ENCODE results near the gene PARP15.

PARP15 gene

DNA sequence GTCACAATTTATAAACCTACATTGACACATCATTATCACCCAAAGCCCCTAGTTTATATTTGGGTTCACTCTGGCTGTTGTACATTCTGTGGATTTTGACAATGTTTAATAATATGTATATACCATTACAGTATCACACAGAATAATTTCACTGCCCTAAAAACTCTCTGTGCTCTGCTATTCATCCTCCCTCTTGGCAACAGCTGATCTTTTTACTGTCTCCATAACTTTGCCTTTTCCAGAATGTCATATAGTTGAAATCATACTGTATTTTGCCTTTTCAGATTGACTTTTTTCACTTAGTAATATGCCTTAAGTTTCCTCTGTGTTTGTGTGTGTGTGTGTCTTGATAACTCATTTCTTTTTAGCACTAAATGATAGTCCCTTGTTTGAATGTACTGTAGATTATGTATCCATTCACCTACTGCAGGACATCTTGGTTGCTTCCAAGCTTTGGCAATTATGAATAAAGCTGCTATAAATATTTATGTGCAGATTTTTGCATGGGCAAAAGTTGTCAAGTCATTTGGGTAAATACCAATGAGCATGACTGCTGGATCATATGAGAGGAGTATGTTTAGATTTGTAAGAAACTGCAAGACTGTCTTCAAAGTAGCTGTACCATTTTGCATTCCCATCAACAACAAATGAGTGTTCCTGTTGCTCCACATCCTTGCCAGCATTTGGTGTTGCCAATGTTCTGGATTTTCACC is 9.5 kb downstream of the PARP15 start:
- H3K27me3 ChIP-seq (ENCODE audit: insufficient read depth, low read length) = no peaks in the 10 kb centered on the region
- no peak overlapping the region for H2AK5ac ChIP-seq (ENCODE audit: low read length)
- H2BK120ac ChIP-seq (ENCODE audit: insufficient read depth, low read length, poor library complexity) = no peak overlapping the region
- H3K27ac ChIP-seq (ENCODE audit: low read depth, low read length) = no peak overlapping the region
- no peaks in the 10 kb centered on the region for H3K36me3 ChIP-seq (ENCODE audit: control insufficient read depth in 1 of 2, insufficient read depth in 2 of 2, low read length in 2 of 2)
- H4K8ac ChIP-seq (ENCODE audit: low read depth, low read length) = no peak overlapping the region
- H3K4me2 ChIP-seq (ENCODE audit: low read length) = no peak overlapping the region
- DNase-seq = no peak
- H3K4ac ChIP-seq (ENCODE audit: low read depth, low read length) = no peak overlapping the region
- no peak overlapping the region for H3K4me3 ChIP-seq (ENCODE audit: low read depth, low read length)
- H4K91ac ChIP-seq (ENCODE audit: low read depth, low read length) = no peak overlapping the region
- H3K4me1 ChIP-seq (ENCODE audit: control insufficient read depth in 1 of 2, insufficient read depth in 2 of 2, low read length in 2 of 2) = no peaks in the 10 kb centered on the region
- H2AFZ ChIP-seq (ENCODE audit: insufficient read depth, low read length, poor library complexity) = no peak overlapping the region
- H3K79me1 ChIP-seq (ENCODE audit: low read length) = no peaks in the 10 kb centered on the region
- H3K23ac ChIP-seq (ENCODE audit: low read length) = no peak overlapping the region
- H3K14ac ChIP-seq (ENCODE audit: low read length) = no peak overlapping the region
- peaks cover 3% of the 10 kb centered on the region for H3K9me3 ChIP-seq (ENCODE audit: insufficient read depth, low read depth, low read length)
- no peak overlapping the region for H2BK5ac ChIP-seq (ENCODE audit: low read depth, low read length, poor library complexity)
- H2BK12ac ChIP-seq (ENCODE audit: low read length) = no peak overlapping the region
- no peaks in the 10 kb centered on the region for H3K79me2 ChIP-seq (ENCODE audit: control insufficient read depth, insufficient read depth, low read length, poor library complexity)
- H3K9ac ChIP-seq (ENCODE audit: low read length) = no peak overlapping the region
- no peak overlapping the region for H4K12ac ChIP-seq (ENCODE audit: low read depth, low read length)
- H3K18ac ChIP-seq (ENCODE audit: low read length) = no peak overlapping the region

GRCh38 chr3:122587572-122587971 is 10.1 kb downstream of the PARP15 start:
- Histone ChIP-seq H3K4me1 (ENCODE audit: control insufficient read depth in 1 of 2, insufficient read depth in 2 of 2, low read length in 2 of 2) (no peaks in the 10 kb centered on the region), H3K79me2 (ENCODE audit: control insufficient read depth, insufficient read depth, low read length, poor library complexity) (no peaks in the 10 kb centered on the region), H3K9ac (ENCODE audit: low read length) (no peak overlapping the region), H2BK12ac (ENCODE audit: low read length) (no peak overlapping the region), H3K4me2 (ENCODE audit: low read length) (no peak overlapping the region), H3K14ac (ENCODE audit: low read length) (no peak overlapping the region), H3K27ac (ENCODE audit: low read depth, low read length) (no peak overlapping the region), H3K4me3 (ENCODE audit: low read depth, low read length) (no peak overlapping the region), H2BK120ac (ENCODE audit: insufficient read depth, low read length, poor library complexity) (no peak overlapping the region), H4K91ac (ENCODE audit: low read depth, low read length) (no peak overlapping the region), H3K9me3 (ENCODE audit: insufficient read depth, low read depth, low read length) (no peaks in the 10 kb centered on the region), H3K36me3 (ENCODE audit: control insufficient read depth in 1 of 2, insufficient read depth in 2 of 2, low read length in 2 of 2) (no peaks in the 10 kb centered on the region), H2AFZ (ENCODE audit: insufficient read depth, low read length, poor library complexity) (no peak overlapping the region), H3K23ac (ENCODE audit: low read length) (no peak overlapping the region), H2AK5ac (ENCODE audit: low read length) (no peak overlapping the region), H3K27me3 (ENCODE audit: insufficient read depth, low read length) (no peaks in the 10 kb centered on the region), H3K79me1 (ENCODE audit: low read length) (no peaks in the 10 kb centered on the region), H3K18ac (ENCODE audit: low read length) (no peak overlapping the region), H3K4ac (ENCODE audit: low read depth, low read length) (no peak overlapping the region), H4K12ac (ENCODE audit: low read depth, low read length) (no peak overlapping the region), H4K8ac (ENCODE audit: low read depth, low read length) (no peak overlapping the region), H2BK5ac (ENCODE audit: low read depth, low read length, poor library complexity) (no peak overlapping the region)
- WGBS (ENCODE audit: extremely low coverage, insufficient coverage, insufficient read length) = no CpG with 5 or more reads among the region's 2 CpGs
- DNase-seq = no peak

GRCh38 chr3:122589297-122589696 is 11.8 kb downstream of the PARP15 start:
- no peak overlapping the region for H3K4ac ChIP-seq (ENCODE audit: low read depth, low read length)
- no peak overlapping the region for H3K9ac ChIP-seq (ENCODE audit: low read length)

GRCh38 chr3:122590610-122591009 is 13.2 kb downstream of the PARP15 start:
- Histone ChIP-seq H3K4ac (ENCODE audit: low read depth, low read length) (no peak overlapping the region), H4K8ac (ENCODE audit: low read depth, low read length) (no peak overlapping the region), H3K9me3 (ENCODE audit: insufficient read depth, low read depth, low read length) (no peaks in the 10 kb centered on the region), H3K4me1 (ENCODE audit: control insufficient read depth in 1 of 2, insufficient read depth in 2 of 2, low read length in 2 of 2) (no peaks in the 10 kb centered on the region), H3K27me3 (ENCODE audit: insufficient read depth, low read length) (no peaks in the 10 kb centered on the region), H3K9ac (ENCODE audit: low read length) (no peak overlapping the region), H2AFZ (ENCODE audit: insufficient read depth, low read length, poor library complexity) (no peak overlapping the region), H3K23ac (ENCODE audit: low read length) (no peak overlapping the region), H3K36me3 (ENCODE audit: control insufficient read depth in 1 of 2, insufficient read depth in 2 of 2, low read length in 2 of 2) (no peaks in the 10 kb centered on the region), H2BK120ac (ENCODE audit: insufficient read depth, low read length, poor library complexity) (no peak overlapping the region), H2AK5ac (ENCODE audit: low read length) (no peak overlapping the region), H3K27ac (ENCODE audit: low read depth, low read length) (no peak overlapping the region), H3K18ac (ENCODE audit: low read length) (no peak overlapping the region), H3K4me2 (ENCODE audit: low read length) (no peak overlapping the region), H2BK5ac (ENCODE audit: low read depth, low read length, poor library complexity) (no peak overlapping the region), H4K12ac (ENCODE audit: low read depth, low read length) (no peak overlapping the region), H3K4me3 (ENCODE audit: low read depth, low read length) (no peak overlapping the region), H3K14ac (ENCODE audit: low read length) (no peak overlapping the region), H4K91ac (ENCODE audit: low read depth, low read length) (no peak overlapping the region), H2BK12ac (ENCODE audit: low read length) (no peak overlapping the region), H3K79me1 (ENCODE audit: low read length) (no peaks in the 10 kb centered on the region), H3K79me2 (ENCODE audit: control insufficient read depth, insufficient read depth, low read length, poor library complexity) (no peaks in the 10 kb centered on the region)
- DNase-seq = no peak
- WGBS (ENCODE audit: extremely low coverage, insufficient coverage, insufficient read length) = no CpG with 5 or more reads among the region's 2 CpGs

More at GRCh38 chr3:122589297-122589696, 11.8 kb downstream of the PARP15 start:
- no peak overlapping the region for H4K12ac ChIP-seq (ENCODE audit: low read depth, low read length)
- no peak for DNase-seq
- H3K4me2 ChIP-seq (ENCODE audit: low read length) = no peak overlapping the region
- no peak overlapping the region for H2BK5ac ChIP-seq (ENCODE audit: low read depth, low read length, poor library complexity)
- H4K91ac ChIP-seq (ENCODE audit: low read depth, low read length) = no peak overlapping the region
- no CpG with 5 or more reads among the region's 5 CpGs for WGBS (ENCODE audit: extremely low coverage, insufficient coverage, insufficient read length)
- H2BK120ac ChIP-seq (ENCODE audit: insufficient read depth, low read length, poor library complexity) = no peak overlapping the region
- H3K18ac ChIP-seq (ENCODE audit: low read length) = no peak overlapping the region
- H3K79me2 ChIP-seq (ENCODE audit: control insufficient read depth, insufficient read depth, low read length, poor library complexity) = no peaks in the 10 kb centered on the region
- H4K8ac ChIP-seq (ENCODE audit: low read depth, low read length) = no peak overlapping the region
- no peaks in the 10 kb centered on the region for H3K27me3 ChIP-seq (ENCODE audit: insufficient read depth, low read length)
- H2AK5ac ChIP-seq (ENCODE audit: low read length) = no peak overlapping the region
- H3K4me1 ChIP-seq (ENCODE audit: control insufficient read depth in 1 of 2, insufficient read depth in 2 of 2, low read length in 2 of 2) = no peaks in the 10 kb centered on the region
- no peak overlapping the region for H3K27ac ChIP-seq (ENCODE audit: low read depth, low read length)
- H3K79me1 ChIP-seq (ENCODE audit: low read length) = no peaks in the 10 kb centered on the region
- no peak overlapping the region for H2AFZ ChIP-seq (ENCODE audit: insufficient read depth, low read length, poor library complexity)
- H3K14ac ChIP-seq (ENCODE audit: low read length) = no peak overlapping the region
- no peaks in the 10 kb centered on the region for H3K36me3 ChIP-seq (ENCODE audit: control insufficient read depth in 1 of 2, insufficient read depth in 2 of 2, low read length in 2 of 2)
- H2BK12ac ChIP-seq (ENCODE audit: low read length) = no peak overlapping the region
- H3K4me3 ChIP-seq (ENCODE audit: low read depth, low read length) = no peak overlapping the region
- H3K23ac ChIP-seq (ENCODE audit: low read length) = no peak overlapping the region
- H3K9me3 ChIP-seq (ENCODE audit: insufficient read depth, low read depth, low read length) = no peaks in the 10 kb centered on the region
